ENCODE measurements around the gene LRRC45.
A peak's percentile ranks its signal among the peaks of the same experiment; 100 is the strongest.

Gene LRRC45

DNA sequence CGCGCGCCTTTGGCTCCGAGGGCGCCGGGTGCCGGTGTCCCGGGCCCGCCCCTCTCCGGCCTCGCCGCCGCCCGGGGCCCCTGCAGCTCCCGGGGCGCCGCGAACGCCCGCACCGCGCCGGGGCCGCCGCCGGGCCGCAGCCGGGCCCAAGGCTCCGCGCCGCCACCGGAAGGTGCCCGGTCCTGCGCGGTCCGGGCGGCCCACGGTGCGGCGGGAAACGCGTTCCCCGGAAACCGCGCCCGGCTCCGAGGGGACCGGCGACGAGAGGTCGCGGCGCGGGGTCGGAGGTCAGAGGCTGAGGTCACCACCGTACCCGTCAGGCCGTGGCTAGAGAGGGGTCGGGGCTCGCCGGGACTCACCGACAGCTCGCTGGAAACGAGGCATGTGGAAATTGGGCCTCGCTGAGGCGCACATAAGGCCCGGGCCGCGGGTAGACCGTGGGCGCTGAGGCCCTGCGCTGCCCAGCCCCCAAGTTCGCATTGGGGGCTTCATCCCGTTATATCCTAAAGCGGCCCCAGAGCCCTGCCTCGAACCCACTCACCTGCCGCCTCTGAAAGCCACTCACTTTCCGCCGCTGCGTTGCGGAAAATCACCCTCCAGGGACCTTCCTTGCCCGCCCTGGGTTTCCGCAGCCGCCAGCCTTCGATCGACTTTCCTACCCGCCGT is 42.7 kb downstream of the LRRC45 start, which contains the start of gene DUS1L:
Gene DUS1L, minus strand, starts transcription at position 167 of the 666 bp plus-strand sequence. CDS start 745 bp downstream, outside the sequence.
- peak; percentile 81 for DNase-seq

DNA sequence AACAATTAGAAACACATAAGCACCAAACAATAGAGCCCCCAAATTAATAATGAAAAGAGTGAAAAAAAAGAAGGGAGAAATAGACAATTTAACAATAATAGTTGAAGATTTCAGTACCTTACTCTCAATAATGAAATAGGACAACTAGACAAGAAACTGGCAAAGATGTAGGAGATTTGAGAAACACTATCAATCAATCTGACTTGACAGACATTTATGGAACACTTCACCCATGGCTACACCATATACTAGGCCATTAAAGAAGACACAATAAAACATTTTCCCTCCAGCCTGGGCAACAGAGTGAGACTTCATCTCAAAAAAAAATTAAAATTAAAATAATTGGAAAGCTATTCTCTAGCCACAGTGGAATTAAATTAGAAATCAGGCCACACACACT is 47.5 kb downstream of the LRRC45 start:
- DNase-seq = no peak

DNA sequence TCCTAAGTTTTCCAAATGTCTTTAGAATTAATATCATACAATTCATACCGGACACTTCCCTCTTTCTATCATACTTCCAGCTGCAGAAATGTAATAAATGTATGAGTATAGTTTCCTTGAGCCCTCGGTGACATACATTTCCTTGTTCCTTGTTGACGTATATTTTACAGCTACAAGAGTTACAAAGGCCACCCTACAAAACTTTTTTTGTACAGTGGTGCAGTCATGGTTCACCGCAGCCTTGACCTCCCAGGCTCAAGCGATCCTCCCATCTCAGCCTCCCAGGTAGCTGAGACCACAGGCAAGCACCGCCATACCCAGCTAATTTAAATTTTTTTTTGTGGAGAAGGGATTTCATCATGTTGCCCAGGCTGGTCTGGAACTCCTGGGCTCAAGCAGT is 49.7 kb downstream of the LRRC45 start:
- DNase-seq = no peak

DNA sequence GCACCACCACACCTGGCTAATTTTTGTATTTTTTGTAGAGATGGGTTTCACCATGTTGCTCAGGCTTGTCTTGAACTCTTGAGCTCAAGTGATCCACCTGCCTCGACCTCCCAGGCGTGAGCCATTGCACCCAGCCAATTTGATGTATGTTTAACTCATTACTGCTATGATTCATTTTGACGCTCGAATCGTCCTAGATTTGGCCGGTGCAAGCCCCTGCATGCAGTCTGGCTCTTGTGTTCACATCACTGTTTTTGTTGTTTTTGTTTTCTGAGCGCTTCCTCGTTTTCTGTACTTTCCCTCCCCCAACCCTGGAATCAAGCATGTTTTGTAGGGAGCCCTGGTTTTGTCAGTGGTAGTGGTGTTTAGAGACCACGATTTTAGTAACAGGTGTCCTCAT is 50.3 kb downstream of the LRRC45 start:
- no peak for DNase-seq

GRCh38 chr17:82076018-82076784 is 53.1 kb downstream of the LRRC45 start:
- DNase-seq = no peak

- no peak for DNase-seq
These were observed 53.9 kb downstream of the LRRC45 start for GRCh38 chr17:82076785-82077591.

DNA sequence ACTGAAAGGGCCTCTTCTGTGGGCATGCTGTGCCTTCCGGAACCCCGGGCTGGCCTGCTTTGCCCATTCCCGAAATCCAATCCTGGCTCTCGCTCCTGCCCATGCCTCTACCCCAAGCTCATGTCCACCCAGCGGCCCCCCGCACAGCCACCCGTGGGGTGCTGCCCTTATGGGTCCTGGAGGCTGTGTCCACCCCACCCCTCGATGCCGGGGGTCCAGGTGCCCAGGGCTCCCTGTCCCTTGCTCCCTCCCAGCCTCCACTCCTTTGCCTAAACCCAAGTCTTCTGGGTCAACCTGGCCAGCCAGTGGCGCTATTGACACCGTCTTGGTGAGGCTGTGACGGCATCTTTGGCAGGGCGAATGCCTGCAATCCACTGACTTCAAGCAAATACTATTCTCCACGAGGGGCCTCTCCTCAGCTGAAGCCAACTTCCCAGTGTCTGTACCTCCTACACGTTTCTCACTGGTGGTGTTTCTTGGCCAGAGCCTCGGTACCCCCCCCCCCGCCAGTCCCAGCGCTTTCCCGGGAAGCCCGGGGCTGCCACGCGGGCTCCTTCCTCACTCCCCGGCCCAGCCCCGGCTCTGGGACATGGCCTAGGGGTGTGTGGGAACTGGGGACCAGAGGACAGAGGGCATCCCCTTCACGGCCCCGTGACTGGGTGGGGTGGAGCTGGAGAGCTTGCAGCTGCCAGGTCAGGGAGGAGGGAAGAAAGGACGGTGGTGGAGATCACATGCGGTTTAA is 54.7 kb downstream of the LRRC45 start:
- no peak for DNase-seq

DNA sequence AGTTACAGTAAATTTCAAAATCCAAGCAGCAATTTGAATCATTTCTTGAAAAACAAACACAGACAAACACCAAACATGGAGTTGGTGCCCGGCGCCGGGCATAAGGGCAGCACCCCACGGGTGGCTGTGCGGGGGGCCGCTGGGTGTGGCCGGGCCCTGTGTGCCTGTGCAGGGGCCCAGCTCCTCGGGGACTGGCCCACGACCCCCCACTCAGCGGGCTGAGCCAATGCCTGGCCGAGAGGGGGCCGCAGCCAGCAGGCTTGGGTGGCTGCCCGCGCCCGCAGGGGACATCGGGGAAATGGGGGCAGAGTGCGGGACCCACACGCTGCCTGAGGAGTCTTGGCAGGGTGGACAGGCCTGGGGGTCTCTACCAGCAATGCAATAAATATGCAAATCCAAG is 55.3 kb downstream of the LRRC45 start:
- DNase-seq = no peak

- DNase-seq = no peak
These were observed 56.0 kb downstream of the LRRC45 start for GRCh38 chr17:82079001-82079677.

DNA sequence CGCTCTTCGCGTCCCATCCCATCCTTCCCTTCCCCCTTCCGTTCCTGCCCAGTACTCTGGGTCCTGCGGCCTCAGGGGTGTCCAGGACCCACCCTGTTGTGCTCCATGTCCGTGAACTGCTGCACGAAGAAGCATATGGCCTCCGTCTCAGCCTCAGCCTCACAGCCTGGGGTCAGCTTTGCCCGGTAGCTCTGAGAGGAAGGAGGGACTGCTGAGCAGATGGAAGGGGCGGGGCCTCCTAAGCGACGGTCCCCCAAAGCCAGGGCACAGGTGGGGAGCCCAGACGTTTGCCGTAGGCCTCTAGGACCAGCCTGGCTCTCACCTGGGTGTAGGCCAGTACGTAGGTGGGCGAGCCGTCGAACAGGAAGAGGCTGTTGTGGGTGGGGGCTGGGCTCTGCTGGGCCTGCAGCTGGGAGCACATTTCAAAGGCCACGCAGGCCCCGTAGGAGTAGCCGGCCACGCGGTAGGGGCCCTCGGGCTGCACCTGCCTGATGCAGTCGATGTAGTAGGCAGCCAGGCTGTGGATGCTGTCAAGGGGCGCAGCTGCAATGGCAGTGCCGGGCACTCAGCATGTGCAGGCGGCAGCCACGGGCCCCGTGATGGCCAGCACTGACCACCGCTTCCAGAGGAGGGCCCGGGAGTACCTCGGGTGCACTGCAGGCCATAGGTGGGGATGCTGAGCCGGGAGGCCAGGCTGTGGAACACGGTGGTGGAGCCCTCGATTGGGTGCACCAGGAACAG is 57.1 kb downstream of the LRRC45 start:
- DNase-seq = no peak
